ENCODE data around the gene CRYBG2. TPM values are rescaled to one million over a fixed set of nuclear protein-coding genes. Genes with fewer than 3 reads are reported as not detected.

Gene CRYBG2
- total RNA-seq, 1 experiment from 2014 or later, result 6.4 TPM

DNA sequence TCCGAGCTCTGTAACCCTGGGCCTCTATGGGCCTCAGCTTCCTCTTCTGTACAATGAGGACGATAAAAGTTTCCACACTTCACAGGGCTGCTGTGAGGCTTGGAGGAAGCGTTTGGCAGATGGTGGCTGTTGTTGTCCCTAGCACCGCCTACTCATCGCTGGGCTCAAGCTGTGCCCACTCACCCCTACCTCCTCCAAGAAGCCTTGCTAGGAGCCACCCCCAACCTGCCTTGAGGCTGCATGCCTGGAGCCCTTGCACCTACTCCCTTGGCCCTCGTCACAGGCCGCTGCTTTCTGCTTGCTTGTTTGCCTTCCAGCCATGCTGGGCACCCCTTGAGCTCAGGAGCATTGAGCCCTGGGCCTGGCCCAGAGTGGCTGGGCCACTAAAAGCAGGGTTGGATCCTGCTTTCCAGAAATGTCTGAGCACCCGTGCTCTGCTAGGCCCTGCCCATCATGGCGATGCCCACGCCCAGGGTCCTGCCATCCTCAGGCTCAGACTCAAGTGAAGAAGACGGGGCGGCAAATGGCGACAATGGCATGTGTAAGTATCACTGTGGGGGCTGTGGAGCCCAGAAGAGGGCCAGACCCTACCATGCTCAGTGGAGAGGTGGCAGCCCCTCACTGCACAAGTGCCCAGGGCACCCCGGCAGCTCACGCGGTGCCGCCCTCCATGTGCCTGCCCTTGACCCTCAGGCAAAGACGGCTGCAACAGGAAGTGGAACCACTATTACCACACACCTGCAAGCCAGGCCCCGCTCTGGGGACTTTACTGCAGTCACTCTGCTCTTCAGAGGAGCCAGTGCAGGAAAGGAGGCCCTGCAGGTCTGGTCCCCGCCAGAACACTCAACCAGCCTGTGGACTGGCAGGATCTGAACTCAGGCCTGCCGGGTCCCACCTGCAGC lies 64.5 kb downstream of the CRYBG2 start:
- no peak for DNase-seq
- Mint-ChIP-seq H3K27ac (ENCODE audit: unreplicated experiment) (no peak overlapping the region), H3K27me3 (ENCODE audit: unreplicated experiment) (no peaks in the 10 kb centered on the region), H3K4me3 (ENCODE audit: low read depth, unreplicated experiment) (no peak overlapping the region), H3K4me1 (ENCODE audit: low read depth, unreplicated experiment) (peaks cover 9% of the 10 kb centered on the region), H3K9me3 (ENCODE audit: low read depth, unreplicated experiment) (no peaks in the 10 kb centered on the region), H3K36me3 (ENCODE audit: insufficient read depth, unreplicated experiment) (peaks cover 11% of the 10 kb centered on the region)
- TF ChIP-seq, protein P1, sequence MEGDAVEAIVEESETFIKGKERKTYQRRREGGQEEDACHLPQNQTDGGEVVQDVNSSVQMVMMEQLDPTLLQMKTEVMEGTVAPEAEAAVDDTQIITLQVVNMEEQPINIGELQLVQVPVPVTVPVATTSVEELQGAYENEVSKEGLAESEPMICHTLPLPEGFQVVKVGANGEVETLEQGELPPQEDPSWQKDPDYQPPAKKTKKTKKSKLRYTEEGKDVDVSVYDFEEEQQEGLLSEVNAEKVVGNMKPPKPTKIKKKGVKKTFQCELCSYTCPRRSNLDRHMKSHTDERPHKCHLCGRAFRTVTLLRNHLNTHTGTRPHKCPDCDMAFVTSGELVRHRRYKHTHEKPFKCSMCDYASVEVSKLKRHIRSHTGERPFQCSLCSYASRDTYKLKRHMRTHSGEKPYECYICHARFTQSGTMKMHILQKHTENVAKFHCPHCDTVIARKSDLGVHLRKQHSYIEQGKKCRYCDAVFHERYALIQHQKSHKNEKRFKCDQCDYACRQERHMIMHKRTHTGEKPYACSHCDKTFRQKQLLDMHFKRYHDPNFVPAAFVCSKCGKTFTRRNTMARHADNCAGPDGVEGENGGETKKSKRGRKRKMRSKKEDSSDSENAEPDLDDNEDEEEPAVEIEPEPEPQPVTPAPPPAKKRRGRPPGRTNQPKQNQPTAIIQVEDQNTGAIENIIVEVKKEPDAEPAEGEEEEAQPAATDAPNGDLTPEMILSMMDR (IDR thresholded peaks at IDR 0.05; ENCODE audit: unreplicated experiment), result no peak
- BruUV-seq (replicated peaks), result no TSS peak
- CTCF ChIA-PET, result interaction anchor here (0.6 kb wide), 1 partner anchor 68 kb away, joined by 3 read pairs; no protein-coding TSS in a partner anchor
- intact Hi-C loops (cut with micrococcal nuclease; ENCODE audit: unreplicated experiment), result no loop called here

- TF ChIP-seq, protein P1 (IDR thresholded peaks at IDR 0.05; ENCODE audit: unreplicated experiment), result no peak
- no peak for DNase-seq
- H3K9me3 Mint-ChIP-seq (ENCODE audit: low read depth, unreplicated experiment), result no peaks in the 10 kb centered on the region
- H3K36me3 Mint-ChIP-seq (ENCODE audit: insufficient read depth, unreplicated experiment), result peaks cover 15% of the 10 kb centered on the region
- intact Hi-C loops (cut with micrococcal nuclease; ENCODE audit: unreplicated experiment), result no loop called here
- no peaks in the 10 kb centered on the region for H3K27me3 Mint-ChIP-seq (ENCODE audit: unreplicated experiment)
- H3K4me3 Mint-ChIP-seq (ENCODE audit: low read depth, unreplicated experiment), result no peak overlapping the region
- no TSS peak for BruUV-seq (replicated peaks)
- CTCF ChIA-PET, result interaction anchor here (0.5 to 0.6 kb wide), 2 partner anchors 8 to 69 kb away, joined by 3 to 4 read pairs; no protein-coding TSS in a partner anchor
- H3K4me1 Mint-ChIP-seq (ENCODE audit: low read depth, unreplicated experiment), result peaks cover 12% of the 10 kb centered on the region
- no peak overlapping the region for H3K27ac Mint-ChIP-seq (ENCODE audit: unreplicated experiment)
Observed at GRCh38 chr1:26288311-26288941, 65.5 kb downstream of the CRYBG2 start.

DNA sequence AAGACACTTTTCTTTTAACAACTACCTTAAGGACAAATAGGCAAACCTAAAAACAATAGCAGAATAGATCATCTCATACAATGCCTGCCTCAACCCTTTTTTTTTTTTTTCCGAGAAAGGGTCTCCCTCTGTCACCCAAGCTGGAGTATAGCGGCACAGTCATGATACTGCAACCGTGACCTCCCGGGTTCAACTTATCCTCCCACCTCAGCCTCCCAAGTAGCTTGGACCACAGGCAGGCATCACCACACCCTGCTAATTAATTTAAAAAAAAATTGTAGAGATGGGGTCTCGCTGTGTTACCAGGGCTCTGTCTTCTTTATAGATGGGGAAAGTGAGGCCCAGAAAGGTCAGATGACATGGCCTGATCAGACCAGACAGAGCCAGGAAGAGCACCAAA lies 66.1 kb downstream of the CRYBG2 start:
- intact Hi-C loops (cut with micrococcal nuclease; ENCODE audit: unreplicated experiment), result no loop called here
- BruUV-seq (replicated peaks), result no TSS peak
- CTCF ChIA-PET, result interaction anchor here (0.5 kb wide), 1 partner anchor 7 kb away, joined by 4 read pairs; no protein-coding TSS in a partner anchor
- no peak overlapping the region for H3K27ac Mint-ChIP-seq (ENCODE audit: unreplicated experiment)
- TF ChIP-seq, protein P1 (IDR thresholded peaks at IDR 0.05; ENCODE audit: unreplicated experiment), result no peak
- H3K27me3 Mint-ChIP-seq (ENCODE audit: unreplicated experiment), result no peaks in the 10 kb centered on the region
- no peak for DNase-seq
- no peaks in the 10 kb centered on the region for H3K9me3 Mint-ChIP-seq (ENCODE audit: low read depth, unreplicated experiment)
- peaks cover 22% of the 10 kb centered on the region for H3K36me3 Mint-ChIP-seq (ENCODE audit: insufficient read depth, unreplicated experiment)
- no peak overlapping the region for H3K4me3 Mint-ChIP-seq (ENCODE audit: low read depth, unreplicated experiment)
- H3K4me1 Mint-ChIP-seq (ENCODE audit: low read depth, unreplicated experiment), result peaks cover 12% of the 10 kb centered on the region

DNA sequence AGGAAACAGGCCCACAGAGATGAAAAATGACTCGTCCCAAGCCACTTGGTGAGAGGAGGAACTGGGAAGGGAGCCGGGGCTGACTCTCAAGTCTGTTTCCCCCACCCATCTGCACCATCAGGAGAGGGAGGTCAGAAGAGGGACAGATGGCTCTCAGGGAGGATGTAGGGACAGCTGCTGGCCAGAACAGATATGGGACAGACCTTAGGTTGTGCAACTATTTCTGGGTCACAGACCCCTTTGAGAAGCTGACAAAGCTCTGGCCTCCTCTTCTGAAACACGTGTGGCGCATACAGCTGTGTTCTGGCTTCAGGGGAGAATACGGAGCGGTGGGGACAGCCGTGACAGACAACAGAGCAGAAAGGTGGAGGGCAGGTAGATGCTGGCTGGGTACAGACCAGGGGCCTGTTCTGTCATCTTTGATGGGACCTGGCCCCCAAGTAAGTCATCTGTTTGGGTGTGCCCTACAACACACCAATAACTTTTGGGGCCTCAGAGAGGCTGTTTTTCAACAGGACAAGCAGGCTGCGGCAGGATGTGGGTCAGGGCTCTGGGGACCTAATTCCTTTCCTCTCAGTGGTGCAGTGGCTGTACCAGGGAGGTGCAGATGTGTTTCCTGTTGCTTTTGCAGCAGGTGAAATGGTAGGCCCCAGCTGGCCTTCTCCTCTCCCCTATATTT lies 66.8 kb downstream of the CRYBG2 start:
- no peak overlapping the region for H3K27ac Mint-ChIP-seq (ENCODE audit: unreplicated experiment)
- no TSS peak for BruUV-seq (replicated peaks)

More for the DNA sequence above, 66.8 kb downstream of the CRYBG2 start:
- no peak overlapping the region for H3K4me3 Mint-ChIP-seq (ENCODE audit: low read depth, unreplicated experiment)
- H3K4me1 Mint-ChIP-seq (ENCODE audit: low read depth, unreplicated experiment), result peaks cover 12% of the 10 kb centered on the region
- intact Hi-C loops (cut with micrococcal nuclease; ENCODE audit: unreplicated experiment), result no loop called here
- H3K27me3 Mint-ChIP-seq (ENCODE audit: unreplicated experiment), result no peaks in the 10 kb centered on the region
- CTCF ChIA-PET, result no interaction called here
- no peak for DNase-seq
- H3K9me3 Mint-ChIP-seq (ENCODE audit: low read depth, unreplicated experiment), result no peaks in the 10 kb centered on the region
- peaks cover 22% of the 10 kb centered on the region for H3K36me3 Mint-ChIP-seq (ENCODE audit: insufficient read depth, unreplicated experiment)
- TF ChIP-seq, protein P1 (IDR thresholded peaks at IDR 0.05; ENCODE audit: unreplicated experiment), result no peak

All from Calu3 (cell line).